ENCODE data around the gene MUSK. TPM values are rescaled to one million over a fixed set of nuclear protein-coding genes. Genes with fewer than 3 reads are reported as not detected.
A peak's percentile ranks its signal among the peaks of the same experiment; 100 is the strongest.
"Not testable (repeated sequence)": the region's sequence is repeated elsewhere in the genome, so short reads cannot be mapped to it uniquely, and the experiment has no call there.

Gene MUSK
- total RNA-seq, 1 experiment from 2014 or later = not detected

DNA sequence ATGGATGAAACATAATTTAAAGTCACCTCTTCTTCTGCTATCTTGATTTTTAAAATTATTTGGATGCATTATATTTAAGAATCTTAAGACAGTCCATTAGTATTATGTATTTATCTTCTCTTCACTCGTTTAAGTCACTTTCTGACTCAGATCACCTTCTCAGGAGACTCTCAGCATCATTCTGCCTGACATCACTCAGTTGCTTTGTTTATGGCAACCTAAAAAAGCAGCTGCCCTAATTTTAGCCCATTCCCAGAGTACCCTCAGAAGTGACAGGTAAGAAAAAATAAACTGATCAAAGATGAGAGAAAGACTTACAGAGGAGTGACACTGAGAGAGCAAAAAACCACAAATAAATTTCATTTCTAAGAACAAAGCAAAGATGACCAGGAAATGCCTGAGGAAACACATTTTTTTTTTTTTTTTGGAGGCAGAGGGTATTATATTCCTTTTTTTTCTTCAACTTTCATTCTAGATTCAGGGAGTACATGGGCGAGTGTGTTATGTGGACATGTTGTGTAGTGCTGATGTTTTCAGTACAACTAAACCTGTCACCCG is 140.5 kb downstream of the MUSK start:
- DNase-seq (ENCODE audit: low spot score) = no peak

- DNase-seq (ENCODE audit: low spot score) = no peak
Measured at GRCh38 chr9:110810262-110810976, 141.8 kb downstream of the MUSK start.

DNA sequence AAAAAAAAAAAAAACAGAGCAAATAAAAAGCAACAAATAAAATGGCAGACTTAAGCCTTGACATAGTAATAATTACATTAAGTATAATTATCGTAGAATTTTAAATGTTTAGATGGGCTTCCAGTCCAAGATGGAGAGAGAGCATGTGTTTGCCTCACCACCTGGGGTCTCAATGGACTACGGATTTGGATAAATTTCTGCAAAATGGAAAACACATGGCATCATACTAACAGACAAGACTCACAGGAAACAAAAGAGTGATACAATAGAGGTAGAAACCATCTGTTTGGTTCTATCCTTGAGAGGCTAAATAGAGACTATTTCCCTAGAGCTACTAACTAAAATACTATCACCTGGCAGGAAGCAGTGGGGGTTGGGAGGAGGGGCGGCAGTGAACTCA is 144.3 kb downstream of the MUSK start:
- no peak for DNase-seq (ENCODE audit: low spot score)

- DNase-seq (ENCODE audit: low spot score) = no peak
Measured at GRCh38 chr9:110814159-110814558, 145.6 kb downstream of the MUSK start.

DNA sequence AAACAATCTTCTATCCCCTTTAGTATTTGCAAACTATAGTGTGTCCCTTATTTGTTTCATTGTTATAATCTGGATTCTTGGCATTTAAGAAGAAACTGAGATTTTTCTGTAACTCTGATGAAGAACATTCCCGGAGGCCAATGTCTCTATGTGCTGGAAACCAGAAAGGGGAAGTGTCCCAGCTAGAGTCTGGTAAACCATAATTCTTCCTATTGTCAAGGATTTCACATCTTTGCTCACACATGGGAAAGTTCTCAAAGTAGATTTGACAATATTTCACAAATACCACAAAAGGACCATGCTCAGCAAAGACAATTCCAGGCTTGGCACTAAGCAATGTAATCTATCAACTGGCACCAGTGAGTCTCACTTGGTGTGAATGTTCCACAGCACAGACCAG is 146.8 kb downstream of the MUSK start:
- no peak for DNase-seq (ENCODE audit: low spot score)

DNA sequence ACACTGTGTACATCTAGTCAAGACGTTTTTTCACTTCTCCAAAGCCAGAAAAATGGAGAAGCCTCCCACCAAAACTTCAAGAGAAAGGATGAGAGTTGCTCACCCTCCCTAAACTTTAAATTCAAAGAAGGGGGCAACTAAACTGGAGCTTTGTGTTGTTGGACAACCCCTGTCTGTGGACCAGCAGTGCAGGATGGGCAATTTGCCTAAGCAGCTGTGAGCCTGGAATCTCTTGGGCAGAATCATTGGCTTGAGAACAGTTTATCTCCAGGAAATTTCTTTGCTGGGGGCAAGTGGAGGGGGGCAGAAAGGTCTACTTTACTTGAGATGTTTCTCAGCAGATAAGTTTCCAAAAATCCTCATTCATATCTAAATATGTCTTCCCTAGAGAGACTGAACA is 151.8 kb downstream of the MUSK start:
- no peak for DNase-seq (ENCODE audit: low spot score)

DNA sequence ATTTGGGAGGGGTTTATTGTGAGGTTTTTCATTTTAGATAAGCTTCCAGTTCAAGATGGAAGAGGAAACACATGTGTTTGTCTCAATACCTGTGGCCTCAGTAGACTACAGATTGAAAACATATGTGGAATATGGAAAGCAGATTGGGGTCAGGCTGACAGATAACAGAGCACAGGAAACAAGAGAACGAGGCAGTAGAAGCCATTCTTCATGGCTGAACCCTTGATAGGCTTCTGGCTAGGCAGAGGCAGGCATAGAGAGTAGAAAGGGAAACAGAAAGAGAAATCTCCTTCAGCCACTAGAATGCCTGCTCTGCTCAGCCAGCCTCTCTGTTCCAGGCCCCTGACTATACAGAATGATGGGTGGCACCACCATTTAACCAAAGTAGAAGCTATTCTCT is 152.5 kb downstream of the MUSK start:
- no peak for DNase-seq (ENCODE audit: low spot score)

DNA sequence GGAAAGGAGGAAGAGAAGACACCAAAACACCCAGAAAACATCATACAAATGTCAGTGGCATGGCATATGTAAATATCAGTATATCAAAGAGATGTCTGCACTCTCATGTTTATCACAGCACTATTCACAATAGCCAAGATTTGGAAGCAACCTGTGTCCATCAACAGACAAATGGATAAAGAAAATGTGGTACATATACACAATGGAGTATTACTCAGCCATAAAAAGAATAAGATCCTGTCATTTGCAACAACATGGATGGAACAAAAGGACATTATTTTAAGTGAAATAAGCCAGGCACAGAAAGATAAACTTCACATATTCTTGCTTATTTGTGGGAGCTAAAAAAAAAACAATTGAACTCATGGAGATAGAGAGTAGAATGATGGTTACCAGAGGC is 156.5 kb downstream of the MUSK start:
- DNase-seq (ENCODE audit: low spot score) = not testable (repeated sequence)

GRCh38 chr9:110825950-110826349 is 157.4 kb downstream of the MUSK start:
- DNase-seq (ENCODE audit: low spot score) = no peak

GRCh38 chr9:110826400-110826799 is 157.8 kb downstream of the MUSK start:
- not testable (repeated sequence) for DNase-seq (ENCODE audit: low spot score)

GRCh38 chr9:110828264-110828663 is 159.7 kb downstream of the MUSK start:
- no peak for DNase-seq (ENCODE audit: low spot score)

DNA sequence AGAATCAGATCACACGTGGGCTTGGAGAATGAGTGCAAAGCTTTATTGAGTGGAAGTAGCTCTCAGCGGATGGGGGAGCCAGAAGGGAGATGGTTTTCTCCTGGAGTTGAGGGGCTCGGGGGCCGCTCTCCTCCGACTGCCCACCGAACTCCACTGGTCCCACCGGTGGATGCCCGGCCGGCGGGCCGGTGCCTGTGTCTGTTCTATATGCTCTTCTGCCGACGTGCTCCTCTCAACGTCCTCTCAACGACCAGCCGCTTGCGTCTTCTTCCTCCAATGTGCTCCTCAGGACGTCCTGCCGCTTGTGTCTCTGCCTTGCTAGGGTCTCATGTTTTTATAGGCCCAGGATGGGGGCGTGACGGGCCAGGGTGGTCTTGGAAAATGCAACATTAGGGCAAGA is 161.9 kb downstream of the MUSK start:
- no peak for DNase-seq (ENCODE audit: low spot score)

DNA sequence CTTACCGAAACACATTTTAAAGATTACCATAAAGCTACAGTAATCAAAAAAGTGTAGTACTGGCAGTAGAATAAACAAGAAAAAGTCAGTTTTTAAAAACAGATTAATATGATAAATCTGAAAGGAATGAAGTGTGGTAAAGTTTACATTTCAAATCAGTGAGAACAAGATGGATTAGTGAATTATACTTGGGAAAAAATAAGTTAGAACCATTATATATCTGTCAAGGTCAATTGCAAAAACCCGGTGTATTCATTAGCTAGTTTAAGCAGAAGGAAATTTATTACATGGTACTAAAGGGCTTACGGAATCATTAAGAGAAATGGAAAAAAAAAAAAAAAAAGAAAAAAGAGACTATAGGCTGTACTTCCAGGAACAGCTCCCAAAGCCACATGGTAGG is 164.3 kb downstream of the MUSK start:
- DNase-seq (ENCODE audit: low spot score) = no peak

- peak; percentile 66 for DNase-seq (ENCODE audit: low spot score)
Measured at GRCh38 chr9:110835404-110835803, 166.8 kb downstream of the MUSK start.

GRCh38 chr9:110835859-110836271 is 167.3 kb downstream of the MUSK start:
- DNase-seq (ENCODE audit: low spot score) = no peak

DNA sequence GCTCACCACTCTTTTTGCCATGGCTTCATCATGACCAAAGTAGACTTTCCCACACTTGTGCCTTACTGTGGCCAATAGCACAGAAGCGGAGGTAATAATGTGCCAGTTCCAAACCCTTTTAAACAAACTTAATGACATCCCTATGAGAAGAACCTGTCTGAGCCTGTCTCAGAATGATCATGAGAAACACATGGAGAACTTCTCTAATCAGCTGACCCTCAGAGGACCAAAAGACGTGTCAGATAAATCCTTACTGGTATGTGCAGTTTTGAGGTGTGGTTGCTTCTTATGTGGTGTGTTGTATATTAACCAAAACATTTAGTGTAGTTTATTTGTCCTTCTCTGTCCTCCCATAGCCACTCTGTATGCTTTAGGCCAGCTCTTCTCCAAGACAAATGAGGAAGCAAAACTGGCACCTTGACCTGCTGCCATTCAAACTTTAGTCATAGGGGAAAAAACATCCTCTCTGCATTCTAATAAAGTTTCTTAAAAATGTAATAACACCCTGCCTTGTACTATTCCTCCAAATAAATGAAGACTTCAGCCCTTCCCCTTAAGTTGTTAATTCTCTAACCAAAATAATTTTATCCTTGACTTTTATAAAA is 168.9 kb downstream of the MUSK start:
- DNase-seq (ENCODE audit: low spot score) = no peak

GRCh38 chr9:110842169-110842568 is 173.6 kb downstream of the MUSK start:
- no peak for DNase-seq (ENCODE audit: low spot score)

DNA sequence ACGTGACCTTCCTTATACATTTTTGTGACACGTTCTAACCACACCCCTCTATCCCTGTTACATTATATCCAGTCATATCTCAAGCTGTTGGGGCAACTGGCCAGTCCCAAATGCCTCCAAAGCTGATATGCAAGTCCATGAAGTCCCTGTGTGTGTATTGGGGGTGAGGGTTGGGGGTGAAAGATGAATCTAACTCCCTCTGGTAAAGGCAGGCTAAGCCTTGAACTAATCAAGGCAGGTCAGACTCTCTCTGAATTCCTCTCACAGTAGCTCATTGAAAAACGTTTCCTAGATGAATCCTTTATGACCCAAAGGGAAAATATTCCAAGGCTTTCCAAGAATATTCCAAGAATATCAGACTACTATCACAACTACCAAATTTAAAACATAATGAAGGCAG is 174.4 kb downstream of the MUSK start:
- no peak for DNase-seq (ENCODE audit: low spot score)

DNA sequence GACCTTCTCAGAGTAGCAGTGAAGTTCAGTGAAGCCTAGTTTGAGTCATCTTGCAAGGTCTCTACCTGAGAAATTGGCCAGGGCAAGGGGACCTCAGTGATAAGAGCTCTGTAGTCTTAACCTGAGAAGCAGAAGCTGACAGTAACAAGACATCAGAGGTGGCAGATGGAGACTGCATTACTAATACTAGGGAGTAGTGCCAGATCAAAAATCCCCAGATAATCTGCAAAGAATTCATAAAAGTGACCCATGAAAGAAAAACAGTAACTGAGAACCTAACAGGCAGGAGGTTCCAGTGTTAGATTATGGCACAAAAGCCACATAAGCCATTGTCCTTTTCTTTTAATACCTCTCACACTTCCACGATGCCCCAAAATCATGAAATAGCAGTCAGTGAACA is 175.5 kb downstream of the MUSK start:
- no peak for DNase-seq (ENCODE audit: low spot score)

- DNase-seq (ENCODE audit: low spot score) = no peak
Measured at GRCh38 chr9:110846215-110846614, 177.6 kb downstream of the MUSK start.

- no peak for DNase-seq (ENCODE audit: low spot score)
Measured at GRCh38 chr9:110847671-110848070, 179.1 kb downstream of the MUSK start.

DNA sequence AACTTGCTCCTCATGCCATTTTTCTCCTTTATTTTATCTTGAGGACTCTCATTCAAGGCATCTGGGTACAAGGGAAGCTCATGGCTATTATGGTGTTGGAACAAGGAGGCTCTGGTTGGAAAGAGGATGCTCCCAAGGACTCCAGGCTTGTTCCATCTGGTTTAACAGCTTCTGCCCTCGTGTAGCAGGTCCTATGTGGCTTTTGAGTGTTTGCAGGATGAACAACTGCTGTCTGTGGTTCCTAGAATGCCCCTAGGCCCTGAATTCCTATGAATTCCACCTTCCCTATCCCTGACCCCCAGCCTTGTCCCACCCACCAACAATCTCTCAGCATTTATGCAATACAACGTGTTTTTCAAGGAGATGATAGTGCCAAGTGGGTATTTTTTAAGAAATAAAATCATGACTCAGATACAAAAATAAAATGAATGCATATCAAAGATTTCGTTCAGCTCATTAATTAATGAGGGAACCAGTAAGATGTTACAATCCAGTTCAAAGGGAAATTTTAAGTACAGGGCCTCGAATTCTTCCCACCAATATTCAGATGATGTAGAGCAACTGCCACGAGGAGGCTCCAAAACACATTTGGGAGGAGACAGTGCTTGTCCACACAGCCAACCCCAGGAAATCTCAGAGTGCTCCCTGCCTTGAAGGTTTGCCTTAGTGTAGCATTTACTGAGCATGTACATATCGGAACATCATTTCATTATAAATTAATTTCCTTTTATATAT is 182.0 kb downstream of the MUSK start:
- DNase-seq (ENCODE audit: low spot score) = no peak

Measured in H4 (cell line).